PC-3 (cell line): ENCODE measurements around the gene ALS2CL.

Experiments used
- CTCF ChIP-seq: fragments of 300-600 bp; sonication (generic); conservative IDR thresholded peaks from 2 replicates; pipeline ENCODE4 v1.5.1; 2017; ENCODE audit warnings: antibody characterized with exemption, low read depth, mild to moderate bottlenecking, low read length
- EZH2 ChIP-seq: fragments of 300-600 bp; sonication (generic); IDR thresholded peaks from one replicate; pipeline ENCODE4 v1.6.1; 2017; ENCODE audit warnings: antibody characterized with exemption, mild to moderate bottlenecking, low read length; ENCODE audit not compliant: unreplicated experiment
- EZH2phosphoT487 ChIP-seq: fragments of 300-600 bp; sonication (generic); IDR thresholded peaks from 2 replicates; pipeline ENCODE4 v1.6.1; 2018; ENCODE audit warnings: mild to moderate bottlenecking, antibody characterized with exemption, low read length, borderline replicate concordance

GRCh38 chr3:46713050-46713897, 19.8 kb upstream of the ALS2CL start:
- no peak for TF ChIP-seq CTCF
- no peak for TF ChIP-seq EZH2
- no peak for TF ChIP-seq EZH2phosphoT487
